B cell (primary cell): ENCODE measurements around the gene OR5M8. TPM values are rescaled to one million over a fixed set of nuclear protein-coding genes. Genes with fewer than 3 reads are reported as not detected.

Experiments used
- ATAC-seq: fragments of 200-7000 bp; cut with Tn5 transposase; one replicate; pipeline ENCODE4 v1.10.0; 2021; ENCODE audit warnings: low read depth, mild to moderate bottlenecking, moderate number of reproducible peaks, moderate library complexity
- CTCF ChIA-PET: fragments of 350-600 bp; sonication (Branson Sonifier 250); formaldehyde crosslinking; loops from one replicate; lab custom pipeline; 2021; ENCODE audit warnings: antibody characterized with exemption, inconsistent platforms; lab: Charles Lee
- POLR2A ChIA-PET: fragments of 350-600 bp; sonication (Branson Sonifier 250); formaldehyde crosslinking; loops from one replicate; lab custom pipeline; 2021; ENCODE audit warnings: antibody characterized with exemption; lab: Charles Lee
- DNase-seq: peaks from one replicate; pipeline ENCODE4 v3.0.0; 2013
- H2AFZ ChIP-seq: 2 replicates; pipeline ENCODE4 v1.6.1; 2012; ENCODE audit warnings: mild to moderate bottlenecking, low read depth, low read length; ENCODE audit not compliant: insufficient read depth, poor library complexity, severe bottlenecking
- H3K27ac ChIP-seq, 2 donors: 1 replicate in 1 of 2; 2 replicates in 1 of 2; pipeline ENCODE4 v1.5.1; 2012 to 2013; ENCODE audit warnings: low read length in 2 of 2, mild to moderate bottlenecking in 2 of 2, moderate library complexity in 1 of 2
- H3K27me3 ChIP-seq, 4 experiments: fragments of 200-600 bp in 1 of 4; sonication (generic) in 1 of 4; replicated peaks in 1 of 4; 1 replicate in 2 of 4; 2 replicates in 2 of 4; pipeline versions ENCODE4 v1.6.1 to v1.7.0; 2013 to 2016; ENCODE audit warnings: low read length in 3 of 4, mild to moderate bottlenecking in 2 of 4, mixed read lengths in 1 of 4, moderate library complexity in 1 of 4; ENCODE audit not compliant: insufficient read depth in 4 of 4, control insufficient read depth in 3 of 4; ENCODE audit errors: control extremely low read depth in 1 of 4
- H3K36me3 ChIP-seq, 2 experiments: replicated peaks in 1 of 2; 1 replicate in 1 of 2; 2 replicates in 1 of 2; pipeline versions ENCODE4 v1.6.1 to v1.7.1; 2013; ENCODE audit warnings: low read length in 1 of 2; ENCODE audit not compliant: insufficient read depth in 2 of 2, control insufficient read depth in 1 of 2; ENCODE audit errors: control extremely low read depth in 1 of 2, extremely low read depth in 1 of 2
- H3K4me1 ChIP-seq, 2 donors: fragments of 200-600 bp in 1 of 2; sonication (generic) in 1 of 2; 1 replicate in 1 of 2; 2 replicates in 1 of 2; pipeline versions ENCODE4 v1.5.1 to v1.6.1; 2013 to 2017; ENCODE audit warnings: low read length in 2 of 2; ENCODE audit not compliant: control insufficient read depth in 2 of 2, insufficient read depth in 2 of 2
- H3K4me2 ChIP-seq: replicated peaks from 2 replicates; pipeline ENCODE3; 2012; ENCODE audit warnings: mild to moderate bottlenecking, low read depth, low read length; ENCODE audit not compliant: poor library complexity, severe bottlenecking
- H3K4me3 ChIP-seq, 5 experiments: fragments of 200-600 bp in 1 of 5; sonication (generic) in 1 of 5; 1 replicate in 3 of 5; 2 replicates in 2 of 5; pipeline versions ENCODE4 v1.5.1 to v1.7.0; 2011 to 2016; ENCODE audit warnings: low read length in 4 of 5, mild to moderate bottlenecking in 4 of 5, low read depth in 2 of 5, control low read depth in 1 of 5, moderate library complexity in 1 of 5; ENCODE audit not compliant: insufficient read depth in 1 of 5; ENCODE audit errors: control extremely low read depth in 1 of 5, extremely low read depth in 1 of 5
- H3K79me2 ChIP-seq: fragments of 200-600 bp; sonication (generic); one replicate; pipeline ENCODE4 v1.6.0; 2016; ENCODE audit warnings: low read length; ENCODE audit not compliant: control insufficient read depth, insufficient read depth
- H3K9ac ChIP-seq: fragments of 200-600 bp; sonication (generic); 2 replicates; pipeline ENCODE4 v1.6.1; 2017; ENCODE audit warnings: mild to moderate bottlenecking, low read length, moderate library complexity
- H3K9me3 ChIP-seq, 3 donors: one replicate each; pipeline versions ENCODE4 v1.6.1 to v1.7.1; 2013; ENCODE audit warnings: low read length in 2 of 3; ENCODE audit not compliant: control insufficient read depth in 2 of 3, insufficient read depth in 1 of 3; ENCODE audit errors: control extremely low read depth in 1 of 3
- H4K20me1 ChIP-seq: 2 replicates; pipeline ENCODE4 v1.6.0; 2012; ENCODE audit warnings: mild to moderate bottlenecking, low read length; ENCODE audit not compliant: insufficient read depth, control insufficient read depth, poor library complexity, severe bottlenecking
- H3K27ac Mint-ChIP-seq: one replicate; pipeline ENCODE4 v1.8.0; 2021; ENCODE audit warnings: mixed read lengths
- H3K27me3 Mint-ChIP-seq: one replicate; pipeline ENCODE4 v1.8.0; 2021; ENCODE audit warnings: mixed read lengths
- H3K4me1 Mint-ChIP-seq: one replicate; pipeline ENCODE4 v1.8.0; 2021; ENCODE audit warnings: mixed read lengths
- H3K4me3 Mint-ChIP-seq: one replicate; pipeline ENCODE4 v1.8.0; 2021; ENCODE audit warnings: mixed read lengths
- H3K9me3 Mint-ChIP-seq: one replicate; pipeline ENCODE4 v1.8.0; 2022; ENCODE audit warnings: mixed read lengths; ENCODE audit not compliant: insufficient read depth
- CTCF ChIP-seq: fragments of 200-600 bp; IDR thresholded peaks from one replicate; pipeline ENCODE4 v1.8.0; 2022; ENCODE audit warnings: antibody characterized with exemption, mild to moderate bottlenecking
- EZH2 ChIP-seq: IDR thresholded peaks from 2 replicates; pipeline ENCODE4 v1.6.1; 2012; ENCODE audit warnings: borderline replicate concordance, low read depth, mild to moderate bottlenecking, moderate library complexity, low read length; ENCODE audit not compliant: insufficient read depth, poor library complexity, severe bottlenecking
- WGBS: methylation state at CpG from one replicate; pipeline ENCODE4 v1.1.5; 2013; ENCODE audit warnings: missing lambda C conversion rate; ENCODE audit not compliant: insufficient coverage; 5-methylcytosine and 5-hydroxymethylcytosine counted together
- intact Hi-C: fragments of 100-400 bp; cut with micrococcal nuclease; formaldehyde crosslinking; loops from one replicate; pipeline ENCODE4 v1.10.0; 2022
- polyA plus RNA-seq: library from polyadenylated mRNA; depleted of rRNA; stranded (reverse); fragments of >200 nt; gene quantifications from 2 replicates; pipeline ENCODE4 v1.2.3, GENCODE V29; 2012
- total RNA-seq, 2 donors: library from RNA; stranded (reverse); fragments of 120-200 nt in 1 of 2; gene quantifications; 1 replicate in 1 of 2; 2 replicates in 1 of 2; pipeline versions ENCODE4 v1.2.3 to v1.2.4, GENCODE V29; 2013 to 2022

The OR5M8 gene
- total and polyA plus RNA-seq, 2 donors (not counting 1 experiment from before 2014, with no cell fraction given): not detected

- Mint-ChIP-seq H3K4me3 (no peak overlapping the region), H3K4me1 (no peaks in the 10 kb centered on the region), H3K27ac (no peak overlapping the region), H3K27me3 (no peaks in the 10 kb centered on the region), H3K9me3 (peaks cover 5% of the 10 kb centered on the region)
- no peak overlapping the region for H2AFZ ChIP-seq
- DNase-seq (no peak), ATAC-seq (no peak)
- no peaks in the 10 kb centered on the region for H3K36me3 ChIP-seq
- ChIA-PET CTCF (no interaction called here), POLR2A (no interaction called here)
- H3K4me2 ChIP-seq: no peak overlapping the region
- H3K4me3 ChIP-seq: no peak overlapping the region
- no peaks in the 10 kb centered on the region for H3K79me2 ChIP-seq
- intact Hi-C loops: no loop called here
- peaks cover 0 to 14% (median 0%) of the 10 kb centered on the region in 3 donors for H3K9me3 ChIP-seq
- H3K9ac ChIP-seq: no peak overlapping the region
- WGBS: 97% methylated on average over 18 of the region's 28 CpGs
- no peaks in the 10 kb centered on the region for H3K4me1 ChIP-seq
- no peaks in the 10 kb centered on the region for H3K27me3 ChIP-seq
- H4K20me1 ChIP-seq: no peaks in the 10 kb centered on the region
- TF ChIP-seq EZH2: no peak
- no peak for TF ChIP-seq CTCF
- no peak overlapping the region for H3K27ac ChIP-seq
These were observed 5.8 kb upstream of the OR5M8 start for GRCh38 chr11:56497010-56497409.

- Mint-ChIP-seq H3K9me3 (peaks cover 5% of the 10 kb centered on the region), H3K27me3 (no peaks in the 10 kb centered on the region), H3K27ac (no peak overlapping the region), H3K4me3 (no peak overlapping the region), H3K4me1 (no peaks in the 10 kb centered on the region)
- Histone ChIP-seq H4K20me1 (no peaks in the 10 kb centered on the region), H3K4me1 (no peaks in the 10 kb centered on the region), H3K9me3 (peaks cover 0 to 18% (median 0%) of the 10 kb centered on the region in 3 donors), H3K9ac (no peak overlapping the region), H3K36me3 (no peaks in the 10 kb centered on the region), H3K27me3 (no peaks in the 10 kb centered on the region), H3K79me2 (no peaks in the 10 kb centered on the region), H2AFZ (no peak overlapping the region), H3K4me3 (no peak overlapping the region), H3K27ac (no peak overlapping the region), H3K4me2 (no peak overlapping the region)
- intact Hi-C loops: no loop called here
- no peak for ATAC-seq
- ChIA-PET CTCF (no interaction called here), POLR2A (no interaction called here)
- no peak for TF ChIP-seq EZH2
- no peak for TF ChIP-seq CTCF
- WGBS: no CpG with 5 or more reads among the region's 2 CpGs
- no peak for DNase-seq
These were observed 3.9 kb upstream of the OR5M8 start for GRCh38 chr11:56495117-56495516.
